Measurements from ENCODE around the gene CTNNBIP1.

Gene CTNNBIP1

DNA sequence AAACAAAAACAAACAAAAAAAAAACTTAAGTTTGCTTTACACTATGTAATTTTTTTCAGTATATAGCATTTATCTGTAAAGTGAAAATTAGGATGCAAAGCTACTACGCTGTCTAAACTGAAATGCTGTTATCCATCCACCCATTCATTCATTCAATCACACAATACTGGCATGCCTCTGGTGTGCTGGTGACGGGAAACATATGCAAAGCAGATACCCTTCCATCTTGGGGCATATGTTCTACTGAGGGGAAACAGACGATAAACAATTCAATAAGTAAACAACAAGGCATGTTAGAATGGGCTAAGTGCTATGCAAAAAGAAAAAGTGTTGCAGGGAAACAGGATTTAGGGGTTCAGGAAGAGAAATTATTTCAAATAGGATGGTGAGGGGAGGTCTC is 89.5 kb downstream of the CTNNBIP1 start:
- no peak overlapping the region for H3K4me3 ChIP-seq (ENCODE audit: control insufficient read depth, low read depth, low read length)
- TF ChIP-seq, protein P1, sequence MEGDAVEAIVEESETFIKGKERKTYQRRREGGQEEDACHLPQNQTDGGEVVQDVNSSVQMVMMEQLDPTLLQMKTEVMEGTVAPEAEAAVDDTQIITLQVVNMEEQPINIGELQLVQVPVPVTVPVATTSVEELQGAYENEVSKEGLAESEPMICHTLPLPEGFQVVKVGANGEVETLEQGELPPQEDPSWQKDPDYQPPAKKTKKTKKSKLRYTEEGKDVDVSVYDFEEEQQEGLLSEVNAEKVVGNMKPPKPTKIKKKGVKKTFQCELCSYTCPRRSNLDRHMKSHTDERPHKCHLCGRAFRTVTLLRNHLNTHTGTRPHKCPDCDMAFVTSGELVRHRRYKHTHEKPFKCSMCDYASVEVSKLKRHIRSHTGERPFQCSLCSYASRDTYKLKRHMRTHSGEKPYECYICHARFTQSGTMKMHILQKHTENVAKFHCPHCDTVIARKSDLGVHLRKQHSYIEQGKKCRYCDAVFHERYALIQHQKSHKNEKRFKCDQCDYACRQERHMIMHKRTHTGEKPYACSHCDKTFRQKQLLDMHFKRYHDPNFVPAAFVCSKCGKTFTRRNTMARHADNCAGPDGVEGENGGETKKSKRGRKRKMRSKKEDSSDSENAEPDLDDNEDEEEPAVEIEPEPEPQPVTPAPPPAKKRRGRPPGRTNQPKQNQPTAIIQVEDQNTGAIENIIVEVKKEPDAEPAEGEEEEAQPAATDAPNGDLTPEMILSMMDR (IDR thresholded peaks at IDR 0.05; ENCODE audit: control insufficient read depth, insufficient read depth, low read depth, low read length, missing control alignments): no peak
- no peak for DNase-seq (ENCODE audit: low read depth)

DNA sequence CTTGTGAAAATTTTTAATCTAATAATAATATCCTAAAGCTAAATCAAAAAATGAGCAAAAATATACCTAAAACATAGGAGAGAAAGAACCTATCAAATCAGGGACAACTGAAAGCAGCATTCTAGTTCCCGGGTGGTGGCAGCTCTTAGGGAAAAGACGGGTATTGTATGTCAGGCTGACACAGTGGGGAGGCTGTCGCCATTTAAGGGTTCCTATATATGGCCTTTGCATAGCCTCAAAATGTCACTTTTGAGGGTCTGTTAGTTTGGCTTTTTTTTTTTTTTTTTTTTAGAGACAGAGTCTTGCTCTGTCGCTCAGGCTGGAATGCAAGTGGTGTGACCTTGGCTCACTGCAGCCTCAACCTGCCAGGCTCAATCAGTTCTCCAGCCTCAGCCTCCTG is 92.3 kb downstream of the CTNNBIP1 start:
- TF ChIP-seq, protein P1 (IDR thresholded peaks at IDR 0.05; ENCODE audit: control insufficient read depth, insufficient read depth, low read depth, low read length, missing control alignments): no peak
- no peak overlapping the region for H3K4me3 ChIP-seq (ENCODE audit: control insufficient read depth, low read depth, low read length)
- no peak for DNase-seq (ENCODE audit: low read depth)

DNA sequence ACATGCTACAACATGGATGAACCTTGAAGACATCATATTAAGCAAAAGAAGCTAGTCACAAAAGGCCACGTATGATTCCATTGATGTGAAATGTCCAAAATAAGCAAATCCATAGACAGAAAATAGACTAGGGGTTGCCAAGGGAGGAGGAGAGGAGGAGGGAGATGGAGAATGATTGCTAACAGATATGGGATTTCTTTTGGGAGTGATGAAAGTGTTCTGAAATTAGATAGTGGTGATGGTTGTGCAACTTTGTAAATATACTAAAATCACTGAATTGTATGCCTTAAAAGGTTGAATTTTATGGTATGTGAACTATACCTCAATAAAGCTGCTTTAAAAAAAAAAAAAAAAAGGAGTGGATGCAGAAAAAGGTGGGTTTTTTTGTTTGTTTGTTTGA is 93.9 kb downstream of the CTNNBIP1 start:
- TF ChIP-seq, protein P1 (IDR thresholded peaks at IDR 0.05; ENCODE audit: control insufficient read depth, insufficient read depth, low read depth, low read length, missing control alignments): no peak
- H3K4me3 ChIP-seq (ENCODE audit: control insufficient read depth, low read depth, low read length): no peak overlapping the region
- DNase-seq (ENCODE audit: low read depth): no peak

DNA sequence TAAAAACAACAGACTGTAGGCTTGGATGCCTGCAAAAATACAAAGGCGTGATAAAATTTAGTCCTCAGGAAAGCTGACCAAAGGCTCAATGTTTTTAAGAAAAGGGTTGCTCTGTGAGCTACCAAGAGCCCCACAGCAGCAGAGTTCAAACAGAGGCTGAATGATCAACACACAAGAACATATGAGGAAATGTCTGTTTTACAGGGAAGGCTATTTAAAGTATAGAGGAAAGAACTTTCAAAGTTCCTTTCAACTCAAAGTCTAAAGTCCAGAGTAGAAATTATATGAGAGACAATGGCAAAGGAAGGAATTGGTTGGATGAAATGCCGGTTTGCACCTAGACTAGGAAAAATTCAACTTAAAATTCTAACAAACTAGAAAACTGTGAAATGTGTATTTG is 94.9 kb downstream of the CTNNBIP1 start:
- TF ChIP-seq, protein P1 (IDR thresholded peaks at IDR 0.05; ENCODE audit: control insufficient read depth, insufficient read depth, low read depth, low read length, missing control alignments): no peak

DNA sequence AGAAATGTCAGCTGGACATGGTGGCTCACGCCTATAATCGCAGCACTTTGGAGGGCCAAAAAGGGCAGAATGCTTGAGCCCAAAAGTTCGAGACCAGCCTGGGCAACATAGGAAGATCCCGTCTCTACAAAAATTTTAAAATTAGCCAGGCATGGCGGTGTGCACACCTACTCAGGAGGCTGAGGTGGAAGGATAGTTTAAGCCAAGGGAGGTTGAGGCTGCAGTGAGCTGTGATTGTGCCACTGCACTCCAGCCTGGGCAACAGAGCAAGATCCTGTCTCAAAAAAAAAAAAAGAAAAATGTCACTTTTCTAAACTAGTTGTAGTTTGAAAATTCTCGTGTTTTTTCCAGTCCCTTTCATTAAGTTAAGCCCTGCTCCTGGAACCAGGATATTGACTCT is 95.5 kb downstream of the CTNNBIP1 start:
- H3K4me3 ChIP-seq (ENCODE audit: control insufficient read depth, low read depth, low read length): no peak overlapping the region
- TF ChIP-seq, protein P1 (IDR thresholded peaks at IDR 0.05; ENCODE audit: control insufficient read depth, insufficient read depth, low read depth, low read length, missing control alignments): no peak
- no peak for DNase-seq (ENCODE audit: low read depth)

More for the DNA sequence above, 94.9 kb downstream of the CTNNBIP1 start:
- no peak overlapping the region for H3K4me3 ChIP-seq (ENCODE audit: control insufficient read depth, low read depth, low read length)
- DNase-seq (ENCODE audit: low read depth): no peak

DNA sequence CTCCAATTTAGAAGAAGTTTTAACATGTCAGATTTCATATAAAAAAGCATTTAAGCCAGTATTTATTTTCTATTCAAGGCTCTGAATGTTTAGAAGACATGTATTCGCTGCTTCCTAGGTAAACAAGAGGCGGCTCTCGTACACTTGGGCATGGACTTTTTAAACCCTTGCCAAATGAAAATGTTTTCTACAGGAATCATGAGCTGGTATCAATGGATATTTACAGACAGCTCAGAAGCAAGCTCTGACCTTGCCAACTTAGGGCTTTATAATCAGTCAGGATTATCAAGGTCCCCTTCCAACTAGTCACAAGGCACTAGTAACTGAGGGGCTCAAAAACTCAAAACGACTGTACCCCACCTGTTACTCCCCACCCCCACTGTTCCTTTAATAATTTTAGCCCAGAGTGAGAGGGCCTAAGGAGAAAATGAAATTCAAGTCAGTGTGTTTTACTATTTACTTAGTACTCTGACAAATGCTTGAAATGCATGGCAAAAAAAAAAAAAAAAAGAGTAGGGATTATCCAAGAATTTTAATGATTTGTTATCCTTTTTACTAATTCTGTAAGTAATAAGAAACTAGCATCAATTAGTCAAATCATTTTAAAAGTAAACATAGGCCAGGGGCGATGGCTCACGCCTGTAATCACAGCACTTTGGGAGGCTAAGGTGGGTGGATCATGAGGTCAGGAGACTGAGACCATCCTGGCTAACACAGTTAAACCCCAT is 98.7 kb downstream of the CTNNBIP1 start:
- no peak overlapping the region for H3K4me3 ChIP-seq (ENCODE audit: control insufficient read depth, low read depth, low read length)
- no peak for DNase-seq (ENCODE audit: low read depth)
- TF ChIP-seq, protein P1 (IDR thresholded peaks at IDR 0.05; ENCODE audit: control insufficient read depth, insufficient read depth, low read depth, low read length, missing control alignments): no peak

Measured in AG09309 (cell line).